ENCODE data around the gene PREX1. TPM values are rescaled to one million over a fixed set of nuclear protein-coding genes. Genes with fewer than 3 reads are reported as not detected.
A peak's percentile ranks its signal among the peaks of the same experiment; 100 is the strongest.

PREX1 gene
- total RNA-seq, 4 donors from 2014 or later: 29.5 to 121 (median 40.9) TPM

DNA sequence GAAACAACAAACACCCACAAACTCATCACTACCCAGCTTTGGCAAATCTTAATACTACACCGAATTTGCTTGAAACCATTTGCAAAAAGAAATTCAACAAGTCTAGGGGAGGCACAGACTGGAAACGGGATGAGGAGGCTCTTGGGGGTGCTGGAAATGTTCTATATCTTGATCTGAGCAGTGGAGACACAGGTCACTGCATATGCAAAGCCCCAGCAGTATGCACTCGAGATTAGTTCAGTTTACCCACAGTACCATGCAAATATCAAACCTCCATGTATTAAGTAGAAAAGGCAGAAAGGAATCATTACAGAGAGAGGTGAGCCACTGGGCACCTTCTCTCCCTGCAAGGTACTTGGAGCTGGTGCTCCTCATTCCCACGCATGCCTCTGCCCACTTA, 75.9 kb downstream of the PREX1 start:
- no peak for ATAC-seq (ENCODE audit: low FRiP score)
- TF ChIP-seq, protein P1, sequence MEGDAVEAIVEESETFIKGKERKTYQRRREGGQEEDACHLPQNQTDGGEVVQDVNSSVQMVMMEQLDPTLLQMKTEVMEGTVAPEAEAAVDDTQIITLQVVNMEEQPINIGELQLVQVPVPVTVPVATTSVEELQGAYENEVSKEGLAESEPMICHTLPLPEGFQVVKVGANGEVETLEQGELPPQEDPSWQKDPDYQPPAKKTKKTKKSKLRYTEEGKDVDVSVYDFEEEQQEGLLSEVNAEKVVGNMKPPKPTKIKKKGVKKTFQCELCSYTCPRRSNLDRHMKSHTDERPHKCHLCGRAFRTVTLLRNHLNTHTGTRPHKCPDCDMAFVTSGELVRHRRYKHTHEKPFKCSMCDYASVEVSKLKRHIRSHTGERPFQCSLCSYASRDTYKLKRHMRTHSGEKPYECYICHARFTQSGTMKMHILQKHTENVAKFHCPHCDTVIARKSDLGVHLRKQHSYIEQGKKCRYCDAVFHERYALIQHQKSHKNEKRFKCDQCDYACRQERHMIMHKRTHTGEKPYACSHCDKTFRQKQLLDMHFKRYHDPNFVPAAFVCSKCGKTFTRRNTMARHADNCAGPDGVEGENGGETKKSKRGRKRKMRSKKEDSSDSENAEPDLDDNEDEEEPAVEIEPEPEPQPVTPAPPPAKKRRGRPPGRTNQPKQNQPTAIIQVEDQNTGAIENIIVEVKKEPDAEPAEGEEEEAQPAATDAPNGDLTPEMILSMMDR (IDR thresholded peaks at IDR 0.05): no peak
- no peak for DNase-seq (ENCODE audit: low spot score)

DNA sequence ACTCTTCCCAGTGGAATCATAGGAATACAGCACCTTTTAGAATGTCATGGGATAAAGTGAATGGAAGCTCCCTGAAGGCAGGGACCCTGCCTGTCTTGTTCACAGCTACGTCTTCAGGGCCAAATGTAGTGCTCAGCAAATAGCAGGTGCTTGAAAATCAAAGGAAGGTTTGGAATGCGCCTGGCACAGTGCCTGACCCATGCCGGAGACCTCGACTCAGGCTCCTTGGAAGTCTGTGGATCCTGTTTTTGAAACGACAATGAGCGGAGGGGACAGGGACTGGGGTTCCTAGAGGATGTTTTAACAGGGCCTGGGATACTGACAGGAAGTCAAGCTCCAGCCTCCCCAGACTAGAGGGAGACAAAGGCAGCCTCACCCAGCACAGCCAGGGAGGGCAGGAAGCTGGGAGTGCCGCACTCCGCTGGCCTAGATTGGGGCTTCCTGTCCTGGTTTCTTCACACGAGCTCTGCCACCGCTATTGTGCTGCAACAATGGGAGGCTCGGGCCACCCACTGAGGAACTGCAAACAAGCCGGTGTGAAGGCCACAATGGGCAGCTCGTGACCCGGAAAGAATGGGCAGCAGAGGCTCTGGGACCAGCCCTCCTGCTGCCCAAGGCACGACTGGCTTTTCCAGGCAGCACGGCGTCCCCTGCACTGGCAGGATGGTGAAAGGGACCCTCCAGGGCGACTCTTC, 76.7 kb downstream of the PREX1 start:
- DNase-seq (ENCODE audit: low spot score) (no peak), ATAC-seq (ENCODE audit: low FRiP score) (peak; percentile 21)
- TF ChIP-seq, protein P1 (IDR thresholded peaks at IDR 0.05): no peak

- no peak for ATAC-seq (ENCODE audit: low FRiP score)
- TF ChIP-seq, protein P1 (IDR thresholded peaks at IDR 0.05): no peak
- no peak for DNase-seq (ENCODE audit: low spot score)
Observed at GRCh38 chr20:48750376-48750775, 77.4 kb downstream of the PREX1 start.

- DNase-seq (ENCODE audit: low spot score): no peak
- TF ChIP-seq, protein P1 (IDR thresholded peaks at IDR 0.05): no peak
- ATAC-seq (ENCODE audit: low FRiP score): no peak
Observed at GRCh38 chr20:48749437-48749836, 78.4 kb downstream of the PREX1 start.

- TF ChIP-seq, protein P1 (IDR thresholded peaks at IDR 0.05): no peak
- ATAC-seq (ENCODE audit: low FRiP score) (no peak), DNase-seq (ENCODE audit: low spot score) (no peak)
Observed at GRCh38 chr20:48748556-48748955, 79.2 kb downstream of the PREX1 start.

GRCh38 chr20:48747840-48748414, 79.9 kb downstream of the PREX1 start:
- TF ChIP-seq, protein P1 (IDR thresholded peaks at IDR 0.05): no peak
- DNase-seq (ENCODE audit: low spot score) (no peak), ATAC-seq (ENCODE audit: low FRiP score) (no peak)

DNA sequence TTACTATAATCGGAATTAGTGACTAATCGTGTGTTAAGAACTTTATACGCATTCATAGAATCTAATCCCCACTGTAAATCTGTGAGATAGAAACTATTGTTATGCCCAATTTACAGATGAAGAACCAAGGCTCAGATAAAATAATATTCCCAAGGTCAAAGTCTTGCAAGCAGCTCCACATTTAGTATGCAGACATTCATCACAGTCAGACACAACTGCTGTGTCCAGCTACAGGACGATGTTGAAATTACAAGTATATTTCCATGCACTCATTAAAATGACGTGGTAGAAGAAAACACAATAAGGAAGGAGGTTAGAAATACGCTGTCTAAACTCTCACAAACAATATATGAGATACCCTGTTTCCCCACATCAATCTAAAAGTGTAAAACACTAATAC, 82.5 kb downstream of the PREX1 start:
- DNase-seq (ENCODE audit: low spot score): no peak
- ATAC-seq (ENCODE audit: low FRiP score): no peak
- TF ChIP-seq, protein P1 (IDR thresholded peaks at IDR 0.05): no peak
